ENCODE measurements around the gene PSG3.
"Not testable (repeated sequence)": the region's sequence is repeated elsewhere in the genome, so short reads cannot be mapped to it uniquely, and the experiment has no call there.

PSG3 gene

DNA sequence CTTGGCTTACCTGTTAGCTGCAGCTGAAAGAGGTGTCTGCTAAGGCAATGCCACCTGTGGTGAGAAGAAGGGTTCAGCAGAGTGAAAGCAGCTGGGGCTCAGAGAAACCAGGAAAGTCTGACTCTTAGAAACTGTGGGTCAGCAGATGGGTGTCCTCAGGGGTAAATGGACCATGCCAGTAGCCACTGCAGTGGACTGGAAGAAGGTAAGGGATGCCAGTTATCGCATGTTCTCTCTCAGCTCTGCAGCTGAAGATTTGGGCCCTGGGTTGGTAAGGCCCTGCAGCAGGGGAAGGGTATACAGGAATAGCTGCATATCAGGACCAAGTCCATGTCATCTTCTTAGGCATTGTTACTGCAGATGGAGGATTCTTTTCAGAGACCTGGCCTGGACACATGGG lies 12.0 kb upstream of the PSG3 start:
- not testable (repeated sequence) for H3K4me3 ChIP-seq (ENCODE audit: low read length); H3K36me3 ChIP-seq (ENCODE audit: control insufficient read depth, insufficient read depth, low read length); H3K4me1 ChIP-seq (ENCODE audit: control insufficient read depth, insufficient read depth, low read length); H3K9ac ChIP-seq (ENCODE audit: low read length); H3K9me3 ChIP-seq (ENCODE audit: control insufficient read depth, low read length); H3K27me3 ChIP-seq (ENCODE audit: control insufficient read depth, insufficient read depth, low read length)

DNA sequence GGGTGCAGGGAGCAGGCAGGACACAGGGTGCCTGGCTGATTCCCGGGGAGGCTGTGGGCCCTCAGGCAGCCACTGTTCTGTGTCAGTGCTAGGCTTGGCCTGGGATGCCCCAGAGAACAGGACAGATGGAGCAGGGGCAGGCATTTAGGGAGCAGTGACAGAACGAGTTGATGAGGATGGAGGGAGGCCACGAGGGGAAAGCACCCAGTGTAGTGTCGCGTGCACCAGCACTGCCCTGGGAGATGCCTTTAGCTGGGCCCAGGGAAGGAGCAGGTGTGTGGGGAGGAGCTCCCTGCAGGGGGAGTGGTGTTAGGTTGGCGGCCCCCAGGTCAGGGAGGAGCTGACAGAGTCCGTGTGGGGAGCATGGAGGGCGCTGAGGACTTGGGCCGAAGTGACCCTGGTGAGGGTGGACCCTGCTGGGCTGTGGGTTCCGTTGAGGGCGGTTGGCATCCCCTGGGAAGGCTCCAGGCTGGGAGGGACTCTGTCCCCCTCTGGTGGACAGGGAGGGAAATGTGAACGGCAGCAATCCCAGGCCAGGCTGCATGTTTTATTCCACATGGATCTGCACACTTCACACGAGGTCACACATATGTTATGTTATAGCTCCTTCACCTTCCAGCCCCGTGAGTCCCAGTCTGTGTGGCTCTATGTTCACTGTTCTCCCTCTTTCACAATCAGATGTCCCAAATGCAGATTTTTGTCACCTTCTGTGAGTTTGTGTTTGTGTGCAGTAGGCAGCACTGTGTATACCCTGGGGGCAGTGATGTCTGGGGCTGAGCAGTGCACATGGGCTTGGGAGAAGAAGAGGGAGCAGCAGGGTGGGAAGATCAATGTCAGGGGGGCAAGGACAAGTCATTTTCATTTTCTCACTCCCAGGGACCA lies 1.7 kb upstream of the PSG3 start:
- not testable (repeated sequence) for H3K36me3 ChIP-seq (ENCODE audit: control insufficient read depth, insufficient read depth, low read length); H3K4me3 ChIP-seq (ENCODE audit: low read length); H3K9ac ChIP-seq (ENCODE audit: low read length); H3K4me1 ChIP-seq (ENCODE audit: control insufficient read depth, insufficient read depth, low read length); H3K9me3 ChIP-seq (ENCODE audit: control insufficient read depth, low read length); H3K27me3 ChIP-seq (ENCODE audit: control insufficient read depth, insufficient read depth, low read length)

DNA sequence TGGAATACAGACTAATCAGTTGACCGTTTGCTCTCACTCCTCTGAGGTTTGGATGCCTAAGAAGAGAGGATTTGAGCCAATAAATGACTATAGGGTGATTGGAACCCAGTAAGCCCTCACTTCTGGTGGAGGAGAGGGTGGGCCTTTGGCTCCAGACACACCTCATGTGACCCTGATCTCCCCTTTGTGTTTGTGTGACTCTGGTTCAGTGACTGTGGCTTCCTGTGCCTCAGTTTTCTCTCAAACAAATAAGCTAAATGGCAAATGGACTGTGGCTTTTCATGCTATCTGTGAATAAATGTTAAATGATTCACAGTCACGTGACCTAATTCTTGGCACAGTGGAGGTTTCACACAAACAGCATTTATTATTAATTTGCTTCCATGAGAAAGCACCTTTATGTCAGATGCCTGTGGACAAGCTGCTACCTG lies 2.7 kb downstream of the PSG3 start:
- H3K36me3 ChIP-seq (ENCODE audit: control insufficient read depth, insufficient read depth, low read length); H3K4me3 ChIP-seq (ENCODE audit: low read length); H3K4me1 ChIP-seq (ENCODE audit: control insufficient read depth, insufficient read depth, low read length); H3K9me3 ChIP-seq (ENCODE audit: control insufficient read depth, low read length); H3K9ac ChIP-seq (ENCODE audit: low read length); H3K27me3 ChIP-seq (ENCODE audit: control insufficient read depth, insufficient read depth, low read length): not testable (repeated sequence)

DNA sequence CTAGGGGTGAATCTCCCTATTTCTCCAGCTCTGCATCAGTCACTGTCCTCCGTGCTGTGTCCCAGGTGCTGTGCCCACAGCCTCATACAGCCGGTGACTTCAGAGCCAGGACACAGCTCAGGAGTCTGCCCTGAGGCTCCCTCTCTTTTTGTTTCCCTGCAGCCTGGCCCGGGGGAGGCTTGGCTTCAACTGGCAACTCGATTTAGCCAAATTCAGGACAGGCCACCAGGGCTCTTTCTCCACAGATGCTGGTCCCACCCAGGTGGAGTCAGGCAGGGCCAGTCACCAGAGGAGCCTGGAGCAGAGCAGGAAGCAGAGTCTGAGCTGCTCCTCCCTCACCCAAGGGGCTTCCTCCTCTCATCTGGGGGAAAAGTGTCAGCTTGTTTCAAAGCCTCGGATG lies 11.9 kb downstream of the PSG3 start:
- H3K9ac ChIP-seq (ENCODE audit: low read length); H3K9me3 ChIP-seq (ENCODE audit: control insufficient read depth, low read length); H3K36me3 ChIP-seq (ENCODE audit: control insufficient read depth, insufficient read depth, low read length); H3K27me3 ChIP-seq (ENCODE audit: control insufficient read depth, insufficient read depth, low read length); H3K4me3 ChIP-seq (ENCODE audit: low read length); H3K4me1 ChIP-seq (ENCODE audit: control insufficient read depth, insufficient read depth, low read length): not testable (repeated sequence)

DNA sequence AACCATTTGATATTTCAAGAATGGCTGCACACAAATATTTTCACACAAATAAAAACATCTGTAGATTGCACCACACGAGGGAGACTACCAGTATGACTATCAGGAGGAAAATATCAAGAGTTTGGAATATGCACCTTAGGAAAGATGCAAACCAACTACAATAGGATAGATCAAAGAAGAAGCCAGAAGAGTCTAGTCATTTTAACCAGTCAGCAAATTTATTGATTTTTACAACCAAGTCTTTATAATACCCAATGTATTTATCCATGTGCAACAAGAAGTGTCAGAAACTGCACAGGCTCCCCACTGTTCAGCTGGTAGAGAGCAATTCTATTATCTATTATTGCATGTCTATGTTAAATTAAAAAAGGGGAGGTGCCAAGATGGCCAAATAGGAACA lies 26.3 kb downstream of the PSG3 start:
- H3K4me3 ChIP-seq (ENCODE audit: low read length); H3K9me3 ChIP-seq (ENCODE audit: control insufficient read depth, low read length); H3K27me3 ChIP-seq (ENCODE audit: control insufficient read depth, insufficient read depth, low read length); H3K4me1 ChIP-seq (ENCODE audit: control insufficient read depth, insufficient read depth, low read length); H3K9ac ChIP-seq (ENCODE audit: low read length); H3K36me3 ChIP-seq (ENCODE audit: control insufficient read depth, insufficient read depth, low read length): not testable (repeated sequence)

DNA sequence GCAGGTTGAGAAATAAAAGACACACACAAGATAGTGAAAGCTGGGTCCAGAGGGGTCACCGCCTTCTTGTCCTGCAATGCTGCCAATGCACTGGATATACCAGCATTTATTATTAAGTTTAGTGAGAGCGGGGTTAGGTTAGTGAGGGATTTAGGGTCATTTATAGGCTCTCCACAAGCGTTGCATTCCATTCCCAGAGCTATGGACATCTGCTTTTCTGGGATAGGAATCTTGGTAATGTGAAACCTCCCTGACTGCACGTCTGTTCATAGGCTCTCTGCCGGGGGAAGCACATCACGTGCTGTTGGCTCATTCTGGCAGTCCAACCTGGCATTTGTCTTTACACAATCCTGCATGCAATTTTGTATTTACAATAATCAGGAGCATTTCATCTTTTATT lies 27.5 kb downstream of the PSG3 start:
- H3K4me1 ChIP-seq (ENCODE audit: control insufficient read depth, insufficient read depth, low read length); H3K36me3 ChIP-seq (ENCODE audit: control insufficient read depth, insufficient read depth, low read length); H3K27me3 ChIP-seq (ENCODE audit: control insufficient read depth, insufficient read depth, low read length); H3K9me3 ChIP-seq (ENCODE audit: control insufficient read depth, low read length); H3K9ac ChIP-seq (ENCODE audit: low read length); H3K4me3 ChIP-seq (ENCODE audit: low read length): not testable (repeated sequence)

DNA sequence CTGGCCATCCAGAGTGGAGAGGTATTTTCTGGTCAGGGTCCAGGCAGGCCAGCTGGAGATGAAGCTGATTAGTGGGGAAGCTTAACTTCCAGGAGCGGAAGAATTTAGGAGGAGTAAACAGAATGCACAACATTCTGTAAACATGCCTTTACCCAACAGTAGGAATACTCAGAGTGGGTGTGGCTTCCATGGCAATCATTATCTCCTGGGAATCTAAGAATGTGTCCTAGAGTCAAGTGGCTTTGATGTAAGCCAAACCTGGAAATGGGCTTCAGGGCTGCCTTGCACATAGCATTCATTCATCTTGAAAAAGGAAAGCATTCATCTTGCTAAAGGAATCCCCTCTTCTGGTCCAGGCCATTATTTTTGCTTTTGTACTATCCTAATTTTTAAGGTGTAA lies 29.3 kb downstream of the PSG3 start:
- not testable (repeated sequence) for H3K4me3 ChIP-seq (ENCODE audit: low read length); H3K4me1 ChIP-seq (ENCODE audit: control insufficient read depth, insufficient read depth, low read length); H3K9ac ChIP-seq (ENCODE audit: low read length); H3K36me3 ChIP-seq (ENCODE audit: control insufficient read depth, insufficient read depth, low read length); H3K9me3 ChIP-seq (ENCODE audit: control insufficient read depth, low read length); H3K27me3 ChIP-seq (ENCODE audit: control insufficient read depth, insufficient read depth, low read length)

DNA sequence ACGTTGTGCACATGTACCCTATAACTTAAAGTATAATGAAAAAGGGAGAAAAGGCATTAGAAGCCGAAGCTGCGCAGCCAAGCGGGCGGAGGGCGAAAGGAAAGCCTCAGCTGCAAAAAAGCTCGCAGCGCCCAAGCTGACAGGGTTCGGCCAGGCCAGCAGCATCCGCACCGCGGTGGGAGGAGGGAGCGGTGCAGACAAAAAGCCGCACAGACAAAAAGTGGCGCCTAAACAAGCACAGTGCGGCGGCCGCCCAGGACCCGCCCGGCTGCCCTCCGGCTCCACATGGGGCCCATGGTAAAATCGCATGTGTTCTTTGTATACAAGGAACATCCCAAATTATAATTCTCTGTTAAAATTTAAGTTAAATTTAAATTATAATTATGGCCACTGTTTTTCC lies 42.4 kb downstream of the PSG3 start:
- Histone ChIP-seq H3K4me1 (ENCODE audit: control insufficient read depth, insufficient read depth, low read length) (no peaks in the 10 kb centered on the region), H3K4me3 (ENCODE audit: low read length) (no peak overlapping the region), H3K36me3 (ENCODE audit: control insufficient read depth, insufficient read depth, low read length) (no peaks in the 10 kb centered on the region), H3K9ac (ENCODE audit: low read length) (no peak overlapping the region), H3K9me3 (ENCODE audit: control insufficient read depth, low read length) (no peaks in the 10 kb centered on the region), H3K27me3 (ENCODE audit: control insufficient read depth, insufficient read depth, low read length) (no peaks in the 10 kb centered on the region)

DNA sequence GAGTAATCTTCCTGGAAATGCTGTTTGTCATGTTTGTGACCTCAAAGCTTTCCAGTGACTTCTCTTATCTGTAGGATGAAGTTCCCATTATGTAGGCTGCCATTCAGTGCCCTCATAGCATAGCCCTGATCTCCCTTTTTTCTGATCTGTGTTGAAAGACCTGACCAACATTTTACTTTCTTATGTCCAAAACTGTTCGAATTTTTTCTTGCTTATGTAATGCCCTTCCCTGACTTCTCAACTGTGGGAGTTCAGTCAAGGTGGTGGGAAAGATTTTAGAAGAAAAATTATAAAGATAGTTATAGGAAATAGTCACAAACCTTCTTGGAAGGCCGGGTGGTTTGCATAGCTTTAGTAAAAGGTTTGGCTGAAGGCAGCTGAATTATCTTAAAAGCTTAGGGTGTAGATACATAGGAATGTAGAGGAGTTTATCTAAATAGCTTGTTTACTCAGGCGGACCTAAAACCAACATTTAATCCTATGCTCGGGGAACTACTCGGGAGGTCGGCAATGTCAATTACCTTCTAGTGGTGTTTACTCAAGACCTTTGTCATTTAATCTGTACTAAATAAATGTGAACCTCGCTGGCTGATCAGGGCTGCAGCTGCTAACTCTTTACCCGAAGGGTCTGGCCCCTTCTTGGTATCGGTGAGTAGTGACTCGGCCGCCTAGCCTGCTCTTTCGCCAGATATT lies 44.3 kb downstream of the PSG3 start:
- no peaks in the 10 kb centered on the region for H3K4me1 ChIP-seq (ENCODE audit: control insufficient read depth, insufficient read depth, low read length)
- H3K9ac ChIP-seq (ENCODE audit: low read length) = no peak overlapping the region
- no peaks in the 10 kb centered on the region for H3K36me3 ChIP-seq (ENCODE audit: control insufficient read depth, insufficient read depth, low read length)
- H3K9me3 ChIP-seq (ENCODE audit: control insufficient read depth, low read length) = no peaks in the 10 kb centered on the region
- no peak overlapping the region for H3K4me3 ChIP-seq (ENCODE audit: low read length)
- no peaks in the 10 kb centered on the region for H3K27me3 ChIP-seq (ENCODE audit: control insufficient read depth, insufficient read depth, low read length)

DNA sequence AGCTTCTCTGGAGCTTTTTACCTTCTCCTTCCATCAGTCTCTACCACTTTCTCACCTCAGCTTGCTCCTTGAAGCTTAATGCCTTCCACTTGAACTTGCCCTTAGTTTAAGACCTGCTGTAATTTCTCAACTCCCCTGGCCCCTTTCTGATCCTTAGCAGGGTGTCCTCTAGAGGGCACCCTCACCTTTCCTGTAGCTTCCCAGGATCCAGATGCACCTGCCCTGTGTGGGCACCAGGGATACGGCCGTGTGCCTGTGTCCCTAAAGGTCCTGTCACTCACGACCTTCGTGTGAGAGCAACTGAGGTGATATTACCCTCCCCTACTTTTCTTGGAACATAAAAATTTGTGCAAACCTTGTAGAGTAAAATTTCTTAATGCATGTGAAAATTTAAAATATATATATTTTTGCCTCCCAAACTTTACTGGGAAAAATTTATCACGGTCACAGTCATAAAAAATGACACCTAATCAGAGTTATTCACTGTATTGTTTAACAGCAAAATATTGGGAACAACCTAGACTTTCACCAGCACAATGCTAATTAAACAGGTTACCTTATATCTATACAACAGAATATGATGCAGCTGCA lies 46.4 kb downstream of the PSG3 start:
- Histone ChIP-seq H3K4me1 (ENCODE audit: control insufficient read depth, insufficient read depth, low read length) (no peaks in the 10 kb centered on the region), H3K4me3 (ENCODE audit: low read length) (no peak overlapping the region), H3K9ac (ENCODE audit: low read length) (no peak overlapping the region), H3K27me3 (ENCODE audit: control insufficient read depth, insufficient read depth, low read length) (no peaks in the 10 kb centered on the region), H3K36me3 (ENCODE audit: control insufficient read depth, insufficient read depth, low read length) (no peaks in the 10 kb centered on the region), H3K9me3 (ENCODE audit: control insufficient read depth, low read length) (no peaks in the 10 kb centered on the region)

DNA sequence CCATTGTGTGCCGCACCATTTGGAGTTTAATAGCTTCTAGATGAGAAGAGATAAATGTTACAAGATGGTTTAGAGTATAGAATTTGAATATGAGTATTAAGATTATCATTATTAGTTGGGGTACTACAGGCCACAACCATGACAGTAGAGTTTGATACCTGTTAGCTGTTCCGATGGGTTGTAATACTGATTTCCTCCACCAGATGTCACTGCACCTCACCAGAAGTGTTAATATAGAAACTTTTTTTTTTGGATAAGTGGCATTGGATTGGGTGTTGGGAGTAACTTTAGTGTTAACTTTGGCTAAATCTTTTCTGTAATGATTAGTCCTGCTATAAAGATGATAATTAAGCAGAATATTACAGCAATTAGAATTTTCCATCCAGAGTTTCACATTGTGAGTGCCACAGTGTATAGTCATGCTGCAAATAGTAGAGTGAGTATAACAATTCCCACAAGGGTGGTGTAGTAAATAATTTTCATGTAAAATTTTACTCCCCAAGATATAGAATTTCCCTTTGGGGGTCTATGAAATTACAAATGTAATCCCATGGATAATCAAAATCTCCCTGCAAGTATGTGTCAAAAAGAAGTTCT lies 56.3 kb downstream of the PSG3 start:
- Histone ChIP-seq H3K9me3 (ENCODE audit: control insufficient read depth, low read length) (no peaks in the 10 kb centered on the region), H3K36me3 (ENCODE audit: control insufficient read depth, insufficient read depth, low read length) (no peaks in the 10 kb centered on the region), H3K4me3 (ENCODE audit: low read length) (no peak overlapping the region), H3K27me3 (ENCODE audit: control insufficient read depth, insufficient read depth, low read length) (no peaks in the 10 kb centered on the region), H3K9ac (ENCODE audit: low read length) (no peak overlapping the region), H3K4me1 (ENCODE audit: control insufficient read depth, insufficient read depth, low read length) (no peaks in the 10 kb centered on the region)

DNA sequence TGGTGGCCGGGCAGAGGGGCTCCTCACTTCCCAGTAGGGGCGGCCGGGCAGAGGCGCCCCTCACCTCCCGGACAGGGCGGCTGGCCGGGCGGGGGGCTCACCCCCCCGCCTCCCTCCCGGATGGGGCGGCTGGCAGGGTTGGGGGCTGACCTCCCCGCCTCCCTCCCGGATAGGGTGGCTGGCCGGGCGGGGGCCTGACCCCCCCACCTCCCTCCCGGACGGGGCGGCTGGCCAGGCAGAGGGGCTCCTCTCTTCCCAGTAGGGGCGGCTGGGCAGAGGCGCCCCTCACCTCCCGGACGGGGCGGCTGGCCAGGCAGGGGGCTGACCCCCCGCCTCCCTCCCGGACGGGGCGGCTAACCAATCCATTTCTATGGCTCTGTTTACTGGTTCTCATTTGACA lies 64.0 kb downstream of the PSG3 start:
- not testable (repeated sequence) for H3K9me3 ChIP-seq (ENCODE audit: control insufficient read depth, low read length); H3K4me1 ChIP-seq (ENCODE audit: control insufficient read depth, insufficient read depth, low read length); H3K9ac ChIP-seq (ENCODE audit: low read length); H3K4me3 ChIP-seq (ENCODE audit: low read length); H3K36me3 ChIP-seq (ENCODE audit: control insufficient read depth, insufficient read depth, low read length); H3K27me3 ChIP-seq (ENCODE audit: control insufficient read depth, insufficient read depth, low read length)
